Fibroblast of skin of right quadriceps (primary cell): ENCODE results near the gene DNAH17.

Experiments
- DNase-seq: peaks from one replicate; pipeline ENCODE4 v3.0.0-alpha.2; 2013

DNAH17 gene

GRCh38 chr17:78422872-78423588 lies 154.2 kb downstream of the DNAH17 start:
- no peak for DNase-seq

- no peak for DNase-seq
Observed at GRCh38 chr17:78422267-78422605, 155.0 kb downstream of the DNAH17 start.

GRCh38 chr17:78421534-78422266 lies 155.5 kb downstream of the DNAH17 start:
- peak; percentile 68 for DNase-seq

GRCh38 chr17:78421084-78421533 lies 156.1 kb downstream of the DNAH17 start:
- no peak for DNase-seq

GRCh38 chr17:78419970-78420815 lies 157.0 kb downstream of the DNAH17 start:
- no peak for DNase-seq

- DNase-seq: no peak
Observed at GRCh38 chr17:78418326-78419026, 158.7 kb downstream of the DNAH17 start.

- DNase-seq: no peak
Observed at GRCh38 chr17:78417531-78417909, 159.7 kb downstream of the DNAH17 start.

- DNase-seq: no peak
Observed at GRCh38 chr17:78416791-78417530, 160.2 kb downstream of the DNAH17 start.

GRCh38 chr17:78415821-78416711 lies 161.1 kb downstream of the DNAH17 start:
- DNase-seq: peak; percentile 58

- DNase-seq: no peak
Observed at GRCh38 chr17:78414178-78415162, 162.7 kb downstream of the DNAH17 start.

GRCh38 chr17:78412403-78412802 lies 164.8 kb downstream of the DNAH17 start:
- DNase-seq: peak; percentile 27

GRCh38 chr17:78411241-78411857 lies 165.8 kb downstream of the DNAH17 start:
- no peak for DNase-seq

- DNase-seq: no peak
Observed at GRCh38 chr17:78409191-78409928, 167.8 kb downstream of the DNAH17 start.

GRCh38 chr17:78408476-78409050 lies 168.6 kb downstream of the DNAH17 start:
- no peak for DNase-seq

- DNase-seq: no peak
Observed at GRCh38 chr17:78407387-78408000, 169.7 kb downstream of the DNAH17 start.

GRCh38 chr17:78406920-78407319 lies 170.3 kb downstream of the DNAH17 start:
- no peak for DNase-seq

GRCh38 chr17:78406396-78406795 lies 170.8 kb downstream of the DNAH17 start:
- no peak for DNase-seq

- no peak for DNase-seq
Observed at GRCh38 chr17:78403822-78404221, 173.4 kb downstream of the DNAH17 start.
